IPS-NIHi7 (cell line): ENCODE data around the gene GBP7.

Experiments
- DNase-seq: peaks from one replicate; pipeline ENCODE4 v3.0.0; 2012; ENCODE audit warnings: mixed read lengths; ENCODE audit errors: extremely low spot score

GBP7 gene

GRCh38 chr1:89114662-89115061 lies 61.1 kb downstream of the GBP7 start:
- no peak for DNase-seq

GRCh38 chr1:89112871-89113613 lies 62.8 kb downstream of the GBP7 start:
- DNase-seq, result no peak

GRCh38 chr1:89104687-89105086 lies 71.1 kb downstream of the GBP7 start:
- DNase-seq, result peak; percentile 16

- DNase-seq, result no peak
Observed at GRCh38 chr1:89104147-89104546, 71.7 kb downstream of the GBP7 start.

GRCh38 chr1:89102021-89102420 lies 73.8 kb downstream of the GBP7 start:
- no peak for DNase-seq

GRCh38 chr1:89100412-89100811 lies 75.4 kb downstream of the GBP7 start:
- DNase-seq, result peak; percentile 13

GRCh38 chr1:89098857-89099256 lies 76.9 kb downstream of the GBP7 start:
- no peak for DNase-seq

GRCh38 chr1:89095737-89096136 lies 80.1 kb downstream of the GBP7 start:
- DNase-seq, result no peak

- DNase-seq, result no peak
Observed at GRCh38 chr1:89089962-89090361, 85.8 kb downstream of the GBP7 start.

GRCh38 chr1:89088572-89088971 lies 87.2 kb downstream of the GBP7 start:
- DNase-seq, result no peak

GRCh38 chr1:89087241-89087640 lies 88.6 kb downstream of the GBP7 start:
- DNase-seq, result no peak

GRCh38 chr1:89085781-89086180 lies 90.0 kb downstream of the GBP7 start:
- DNase-seq, result no peak
